GM19351 (cell line): Measurements from ENCODE around the gene ZWILCH.

Experiments used
- ATAC-seq: cut with Tn5 transposase; IDR thresholded peaks from one replicate; pipeline ENCODE4 v1.9.1; 2021; ENCODE audit warnings: mild to moderate bottlenecking, moderate library complexity; ENCODE audit not compliant: unreplicated experiment

Gene ZWILCH

DNA sequence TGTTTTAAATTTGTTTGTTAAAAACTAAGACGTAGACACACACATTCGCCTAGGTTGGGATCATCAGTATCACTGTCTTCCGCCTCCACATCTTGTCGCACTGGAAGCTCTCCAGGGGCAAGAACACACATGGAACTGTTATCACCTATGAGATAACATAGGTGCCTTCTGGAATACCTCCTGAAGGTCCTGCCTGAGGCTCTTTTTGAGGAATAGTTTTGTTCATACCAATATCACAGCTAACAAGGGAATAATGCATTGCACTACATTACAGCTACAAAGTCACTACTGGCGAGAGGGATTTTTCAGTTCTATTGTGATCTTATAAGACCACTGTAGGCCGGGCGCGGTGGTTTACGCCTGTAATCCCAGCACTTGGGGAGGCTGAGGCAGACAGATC is 29.9 kb downstream of the ZWILCH start:
- ATAC-seq = no peak

DNA sequence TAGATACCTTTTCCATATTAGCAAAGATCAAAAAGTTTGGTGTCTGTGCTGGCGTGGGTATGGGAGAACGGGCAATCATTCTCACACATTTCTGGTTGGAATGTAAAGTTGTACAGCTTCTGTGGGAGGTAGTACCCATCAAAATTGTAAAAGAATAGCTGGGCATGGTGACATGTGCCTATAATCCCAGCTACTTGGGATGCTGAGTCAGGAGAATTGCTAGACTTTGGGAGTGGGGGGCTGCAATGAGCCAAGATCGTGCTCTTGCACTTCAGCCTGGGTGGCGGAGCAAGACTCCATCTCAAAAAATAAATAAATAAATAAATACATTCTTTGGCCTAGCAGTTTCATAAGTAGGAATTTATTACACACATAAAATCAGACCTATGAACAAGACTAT is 37.8 kb downstream of the ZWILCH start:
- no peak for ATAC-seq

DNA sequence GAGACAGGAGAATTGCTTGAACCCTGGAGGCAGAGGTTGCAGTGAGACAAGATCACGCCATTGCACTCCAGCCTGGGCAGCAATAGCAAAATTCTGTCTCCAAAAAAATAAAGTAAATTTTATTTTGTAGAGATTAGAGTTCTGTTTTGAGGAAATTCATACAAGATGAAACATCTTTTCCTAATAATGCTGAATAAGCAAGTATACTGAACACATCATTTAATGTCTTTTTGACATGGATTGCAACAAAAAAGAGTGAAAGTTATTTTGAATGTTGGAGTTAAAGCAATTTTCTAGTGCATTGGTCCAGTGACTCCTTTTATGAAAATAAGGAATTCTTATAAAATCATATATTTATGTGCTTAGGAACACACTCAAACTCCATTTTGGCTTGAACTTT is 40.1 kb downstream of the ZWILCH start:
- no peak for ATAC-seq

DNA sequence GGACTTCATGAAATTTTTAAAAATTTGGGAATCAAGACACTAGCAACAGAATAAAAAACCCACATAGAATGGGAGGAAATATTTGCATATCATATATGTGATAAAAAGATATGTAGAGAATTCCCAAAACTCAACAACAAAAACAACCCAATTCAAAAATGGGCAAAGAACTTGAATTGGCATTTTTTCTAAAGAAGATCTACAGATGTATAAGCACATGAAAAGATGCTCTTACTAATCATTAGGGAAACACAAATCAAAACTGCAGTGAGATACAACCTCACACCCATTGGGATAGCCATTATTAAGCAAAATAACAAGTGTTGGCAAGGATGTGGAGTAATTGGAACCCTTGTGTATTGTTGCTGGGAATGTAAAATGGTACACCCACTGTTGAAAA is 50.6 kb downstream of the ZWILCH start:
- no peak for ATAC-seq

DNA sequence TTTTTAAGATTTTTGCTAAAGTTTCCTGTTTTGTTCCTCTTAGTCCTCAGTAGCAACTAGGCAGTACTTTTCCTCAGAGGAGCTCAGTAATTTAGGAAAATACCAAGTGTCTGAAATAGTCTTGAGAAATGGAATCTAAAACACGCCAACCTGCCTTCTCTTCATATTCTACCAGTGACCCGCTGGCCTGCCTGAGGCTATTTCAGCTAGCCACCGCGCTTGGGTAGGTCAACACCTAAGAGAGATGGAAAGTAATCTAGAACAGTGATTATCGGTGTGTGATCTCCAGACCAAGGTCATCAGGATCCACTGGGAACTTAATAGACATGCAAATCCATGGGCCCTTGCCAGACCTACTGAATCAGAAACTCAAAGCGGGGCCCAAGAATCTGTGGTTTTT is 53.1 kb downstream of the ZWILCH start:
- no peak for ATAC-seq

DNA sequence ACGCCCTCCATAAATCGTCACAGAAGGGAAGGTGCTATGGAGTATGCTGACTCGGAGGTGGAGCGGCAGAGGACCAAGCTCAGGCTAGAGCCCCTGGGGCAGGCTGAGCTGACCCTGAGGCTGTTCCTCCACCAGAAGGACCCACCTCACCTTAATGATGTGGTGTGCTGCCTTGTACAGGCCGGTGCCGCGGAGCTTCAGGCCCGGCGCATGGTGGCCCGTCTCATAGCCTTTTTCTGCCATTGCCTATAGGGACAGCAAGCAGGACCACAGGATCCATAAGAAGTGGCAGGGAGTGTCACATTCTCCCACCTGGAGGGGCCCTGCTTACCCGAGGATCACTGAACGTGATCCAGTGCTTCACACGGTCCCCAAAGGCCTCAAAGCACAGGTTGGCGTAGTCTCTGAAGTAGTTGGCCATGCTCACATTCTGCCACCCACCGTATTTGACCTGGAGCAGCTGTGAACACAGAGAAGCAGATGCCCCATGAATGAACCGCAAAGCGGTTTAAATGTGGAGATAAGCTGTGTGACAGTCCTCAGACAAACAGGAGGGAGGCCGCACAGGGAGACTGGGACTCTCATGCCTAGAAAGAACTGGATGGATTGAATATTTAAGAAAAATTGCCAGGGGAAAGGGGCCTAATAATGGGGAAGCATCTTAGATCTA is 55.9 kb downstream of the ZWILCH start:
- no peak for ATAC-seq

DNA sequence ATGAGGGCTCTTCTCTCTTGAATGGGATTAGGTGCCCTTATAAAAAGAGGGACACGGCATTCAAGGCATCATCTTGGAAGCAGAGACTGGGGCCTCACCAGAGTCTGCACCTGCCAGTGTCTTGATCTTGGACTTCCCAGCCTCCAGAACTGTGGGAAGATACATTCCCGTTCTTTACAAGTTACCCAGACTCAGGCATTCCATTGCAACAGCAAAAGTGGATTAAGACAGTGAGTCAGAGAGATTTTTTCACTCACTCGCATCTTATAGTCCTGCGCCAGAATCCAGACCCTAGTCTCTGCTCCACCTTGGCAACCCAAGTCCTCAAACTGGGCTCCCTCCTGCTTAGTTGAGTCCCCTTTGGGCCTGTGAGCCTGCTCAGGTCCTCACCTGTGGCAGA is 58.0 kb downstream of the ZWILCH start:
- no peak for ATAC-seq

DNA sequence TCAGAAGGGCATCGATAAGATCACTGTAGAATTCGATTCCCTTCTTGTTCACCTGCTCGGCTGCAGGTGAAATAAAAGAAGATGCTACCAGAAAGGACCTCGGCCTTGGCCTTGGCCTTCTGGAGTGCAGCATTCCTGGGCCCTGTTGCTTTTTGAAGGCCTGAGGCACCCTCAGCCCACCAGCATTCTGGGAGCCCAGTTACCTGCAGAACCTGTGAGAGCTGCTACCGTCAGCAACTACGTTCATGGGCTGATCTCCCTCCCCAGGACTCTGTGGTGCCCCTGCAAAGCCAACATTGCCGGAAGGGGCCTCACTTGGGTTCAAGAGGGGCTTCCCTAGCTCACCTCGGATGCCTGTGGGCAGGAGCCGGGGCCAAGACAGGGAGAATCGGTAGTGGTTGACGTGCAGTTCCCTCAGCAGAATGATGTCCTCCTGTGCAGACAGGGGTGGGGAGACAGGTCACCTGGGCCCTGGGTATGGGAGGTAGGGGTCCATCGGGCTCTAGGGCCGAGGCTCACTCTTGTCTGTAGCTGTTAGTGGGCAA is 58.5 kb downstream of the ZWILCH start:
- ATAC-seq = no peak

DNA sequence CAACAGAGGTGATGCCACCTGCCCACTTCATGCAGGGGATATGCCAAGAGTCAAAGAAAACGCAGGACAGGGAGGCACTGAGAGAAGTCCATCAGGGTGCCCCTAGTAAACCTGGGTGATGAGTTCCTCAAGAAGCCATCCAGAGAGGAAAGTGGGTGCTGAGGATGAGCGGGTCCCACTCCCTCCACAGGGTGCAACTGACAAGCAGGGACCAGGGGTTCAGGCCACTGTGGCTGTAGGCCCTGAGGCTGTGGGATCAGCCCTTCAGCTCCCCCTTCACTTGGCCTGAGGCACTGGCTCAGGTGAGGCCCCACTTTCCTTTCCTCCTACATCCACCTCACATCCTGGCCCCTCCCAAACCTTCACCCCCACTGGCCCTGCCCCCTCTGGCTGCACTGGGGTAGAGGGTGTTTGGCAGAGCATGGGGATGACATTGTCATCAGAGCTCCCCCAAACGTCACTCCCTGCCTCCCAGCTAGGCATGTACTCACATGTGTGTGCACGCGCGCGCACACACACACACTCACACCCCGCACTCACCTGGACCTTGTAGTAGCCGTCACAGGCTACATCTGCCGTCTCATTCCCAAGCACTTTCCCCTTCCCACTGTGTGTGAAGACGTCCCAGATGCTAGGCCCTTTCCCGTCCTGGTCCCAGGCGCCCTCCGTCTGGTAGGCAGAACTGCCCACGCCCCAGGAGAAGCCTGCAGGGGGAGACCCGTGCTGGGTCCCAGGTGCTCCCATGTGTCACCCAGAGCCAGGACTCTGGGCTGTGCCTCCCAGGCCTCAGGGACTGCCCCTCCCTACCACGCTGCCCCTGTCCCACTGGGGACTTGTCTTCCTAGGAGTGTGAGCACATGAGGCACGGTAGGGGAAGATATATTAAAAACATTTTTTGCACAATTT is 59.3 kb downstream of the ZWILCH start:
- ATAC-seq = no peak

DNA sequence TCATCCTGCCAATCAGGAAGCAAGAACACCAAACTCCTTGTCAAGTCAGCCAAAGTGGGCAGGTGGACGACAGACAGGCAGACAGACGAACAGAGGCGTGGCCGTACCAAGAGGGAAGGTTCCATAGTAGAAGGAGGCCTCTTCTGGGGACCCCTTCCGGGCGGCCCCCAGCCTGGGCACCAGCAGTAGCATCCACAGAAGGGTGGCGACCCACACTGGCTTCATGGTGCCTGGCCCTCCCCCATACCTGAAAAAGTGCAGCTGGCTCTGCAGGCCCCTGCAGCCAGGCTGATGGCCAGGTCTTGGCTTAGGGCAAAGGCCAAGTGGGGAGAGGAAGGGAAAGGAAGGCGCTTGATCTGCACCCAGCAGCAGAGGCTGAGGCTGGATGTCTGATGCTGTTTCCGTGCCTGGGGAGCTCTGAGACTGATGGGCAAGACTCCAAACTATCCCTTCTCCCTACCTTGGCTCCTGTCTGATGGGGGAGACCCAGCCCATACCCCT is 60.1 kb downstream of the ZWILCH start:
- no peak for ATAC-seq

DNA sequence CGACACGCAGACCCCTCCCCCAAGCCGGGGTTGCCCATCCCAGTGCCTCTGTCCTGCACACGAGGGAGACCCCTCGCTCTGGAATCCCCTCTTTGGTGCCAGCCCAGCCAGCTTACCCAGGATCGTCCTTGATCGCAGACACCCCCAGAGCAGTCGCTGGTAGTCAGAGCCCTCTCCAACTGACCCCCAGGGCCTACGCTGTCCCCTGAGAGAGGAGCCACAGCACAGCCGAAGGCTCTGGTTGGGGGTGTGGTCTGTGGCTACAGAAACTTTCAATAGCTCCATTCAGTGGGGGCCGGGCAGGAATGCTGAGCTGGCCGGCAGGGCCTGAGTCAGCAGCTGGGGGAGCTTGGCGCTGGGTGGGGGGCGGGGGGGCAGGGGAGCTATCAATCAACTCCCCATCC is 60.6 kb downstream of the ZWILCH start, which contains the start of gene LCTL:
TSS of gene LCTL (minus strand) at position 258 of the 404 bp plus-strand sequence. CDS start 633 bp downstream, outside the sequence.
- no peak for ATAC-seq

DNA sequence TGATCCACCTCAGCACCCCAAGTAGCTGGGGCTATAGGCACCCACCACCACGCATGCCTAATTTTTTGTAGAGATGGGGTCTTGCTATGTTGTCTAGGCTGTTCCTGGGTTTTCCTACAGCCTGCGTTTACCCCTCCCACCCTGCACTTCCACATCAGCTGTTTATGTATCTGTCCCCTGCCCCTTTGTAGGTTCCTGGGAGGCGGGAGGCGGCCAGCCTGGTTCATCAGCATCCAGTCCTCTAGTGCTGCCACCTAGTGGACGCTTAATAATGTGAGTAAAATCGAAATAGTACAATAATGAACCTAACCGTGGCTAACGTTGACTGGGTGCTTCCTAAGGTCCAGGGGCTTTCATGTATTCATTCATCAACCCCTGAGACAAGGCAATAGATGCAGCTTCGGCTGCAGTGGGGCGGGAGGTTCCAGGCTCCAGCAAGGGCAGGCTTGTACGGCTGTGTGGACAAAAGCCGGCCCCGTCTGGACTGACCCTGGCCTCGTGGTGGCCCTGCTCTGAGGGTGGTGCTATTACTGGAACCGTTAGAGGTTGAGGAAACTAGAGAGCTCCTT is 61.9 kb downstream of the ZWILCH start:
- ATAC-seq = no peak

DNA sequence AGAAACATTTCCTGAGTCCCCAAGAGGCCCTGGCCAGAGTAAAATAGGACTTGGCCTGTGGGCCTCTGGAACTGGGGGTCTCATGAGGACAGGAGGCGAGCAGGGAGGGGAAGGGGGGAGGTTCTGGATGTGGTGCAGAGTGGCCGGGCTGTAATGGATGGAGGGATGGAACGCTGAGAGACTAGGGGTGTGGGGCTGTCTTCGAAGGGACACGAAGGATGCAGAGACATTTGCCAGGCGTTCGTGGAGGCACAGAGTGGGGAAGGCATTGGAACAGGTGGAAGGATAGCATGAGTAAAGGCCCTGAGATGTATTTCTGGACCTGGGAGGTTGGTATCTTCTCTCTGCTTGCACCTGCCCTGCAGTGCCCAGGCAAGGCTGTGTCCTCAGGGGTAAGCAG is 62.8 kb downstream of the ZWILCH start:
- no peak for ATAC-seq

DNA sequence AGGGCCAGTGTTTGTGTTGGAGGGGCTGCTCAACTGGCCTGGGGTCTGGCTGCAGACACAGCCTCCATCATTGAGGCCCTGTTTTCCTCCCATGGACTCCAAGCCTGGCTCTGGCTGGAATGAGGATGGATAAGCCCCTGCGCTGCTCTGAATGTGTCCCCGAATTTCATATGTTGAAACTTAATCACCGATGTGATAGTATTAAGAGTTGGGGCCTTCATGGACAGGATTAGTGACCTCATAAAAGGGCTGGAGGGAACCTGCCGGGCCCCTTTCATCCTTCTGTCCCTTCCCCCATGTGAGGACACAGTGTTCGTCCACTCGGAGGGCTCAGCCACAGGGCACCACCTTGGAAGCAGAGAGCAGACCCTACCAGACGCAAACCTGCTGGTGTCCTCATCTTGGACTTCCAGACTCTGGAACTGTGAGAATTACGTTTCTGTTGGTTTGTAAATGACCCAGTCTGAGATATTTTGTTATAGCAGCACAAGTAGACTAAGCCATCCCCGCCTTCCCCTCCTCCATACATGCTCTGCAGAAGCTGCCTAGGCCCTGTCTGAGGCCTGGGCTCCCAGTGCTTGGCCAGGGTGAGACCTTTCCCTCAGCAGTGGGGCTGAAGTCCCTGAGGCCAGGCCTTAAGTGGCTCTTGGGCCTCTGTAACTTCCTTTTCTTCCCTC is 64.5 kb downstream of the ZWILCH start:
- ATAC-seq = no peak

DNA sequence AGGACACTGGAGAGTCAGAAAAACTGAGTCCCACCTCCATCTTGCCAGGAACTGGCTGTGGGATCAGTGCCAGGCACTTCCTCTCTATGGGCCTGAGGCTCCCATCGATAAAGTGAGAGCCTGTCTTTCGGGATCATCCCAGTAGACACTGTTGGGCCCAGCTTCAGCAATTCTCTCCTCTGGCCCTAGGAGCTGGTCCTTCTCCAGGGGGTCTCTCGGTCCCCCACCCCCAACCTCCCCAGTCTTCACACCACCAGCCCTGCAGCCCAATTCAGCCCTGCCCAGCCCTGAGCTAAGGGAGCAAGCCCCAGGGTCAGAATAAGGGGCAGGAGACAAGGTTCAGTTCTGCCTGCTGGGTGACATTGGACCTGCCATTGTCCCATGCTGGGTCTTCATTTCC is 65.2 kb downstream of the ZWILCH start:
- ATAC-seq = no peak

DNA sequence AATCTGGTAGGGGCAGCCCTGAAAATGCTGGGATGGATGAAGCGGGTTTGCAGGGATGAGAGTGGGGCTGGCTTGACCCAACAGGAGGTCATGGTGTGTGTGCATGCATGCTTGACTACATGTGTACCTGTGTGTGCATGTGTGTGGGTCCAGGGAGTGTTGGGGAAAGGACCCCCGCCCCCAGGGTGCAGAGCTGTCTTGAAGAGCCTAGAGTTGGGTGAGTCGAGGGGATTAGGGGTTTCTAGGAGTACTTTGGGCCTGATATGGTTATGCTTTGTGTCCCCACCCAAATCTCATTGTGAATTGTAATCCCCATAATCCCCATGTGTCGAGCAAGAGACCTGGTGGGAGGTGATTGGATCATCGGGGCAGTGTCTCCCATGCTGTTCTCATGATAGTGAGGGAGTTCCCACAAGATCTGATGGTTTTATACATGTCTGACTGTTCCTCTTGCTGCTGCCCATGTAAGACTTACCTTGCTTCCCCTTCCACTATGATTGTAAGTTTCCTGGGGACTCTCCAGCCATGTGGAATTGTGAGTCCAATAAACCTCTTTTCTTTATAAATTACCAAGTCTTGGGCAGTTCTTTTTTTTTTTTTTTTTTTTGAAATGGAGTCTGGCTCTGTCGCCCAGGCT is 65.8 kb downstream of the ZWILCH start:
- ATAC-seq = no peak

DNA sequence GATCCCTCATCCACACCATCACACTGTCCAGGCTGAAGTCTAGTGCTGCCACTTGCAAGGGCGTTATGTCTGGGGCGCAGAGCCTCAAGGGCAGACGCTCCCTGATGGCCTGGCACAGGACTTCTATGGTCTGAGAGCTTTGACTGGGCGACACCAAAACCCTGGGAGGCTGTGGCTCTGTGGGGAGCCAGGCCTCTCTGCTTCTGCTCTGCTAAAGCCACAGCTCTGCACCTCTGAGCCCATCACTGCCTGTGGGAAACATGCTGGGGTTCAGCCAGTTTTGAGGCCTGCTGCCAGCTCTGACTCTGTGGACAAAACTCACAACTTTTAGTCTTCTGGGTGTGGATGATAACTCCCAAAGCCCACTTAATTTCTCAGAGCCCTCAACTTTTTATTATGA is 67.0 kb downstream of the ZWILCH start:
- ATAC-seq = no peak

DNA sequence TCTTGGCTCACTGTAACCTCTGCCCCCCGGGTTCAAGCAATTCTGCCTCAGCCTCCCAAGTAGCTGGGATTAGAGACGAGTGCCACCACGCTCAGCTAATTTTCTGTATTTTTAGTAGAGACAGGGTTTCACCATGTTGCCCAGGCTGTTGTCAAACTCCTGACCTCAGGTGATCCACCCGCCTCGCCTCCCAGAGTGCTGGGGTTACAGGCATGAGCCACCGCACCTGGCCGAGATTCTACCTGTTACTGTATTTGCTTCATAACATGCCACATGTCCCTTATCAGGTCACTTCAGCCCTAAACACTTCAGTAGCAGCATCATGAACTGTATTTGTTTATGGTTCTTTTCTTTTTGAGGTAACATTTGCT is 68.2 kb downstream of the ZWILCH start:
- ATAC-seq = no peak

DNA sequence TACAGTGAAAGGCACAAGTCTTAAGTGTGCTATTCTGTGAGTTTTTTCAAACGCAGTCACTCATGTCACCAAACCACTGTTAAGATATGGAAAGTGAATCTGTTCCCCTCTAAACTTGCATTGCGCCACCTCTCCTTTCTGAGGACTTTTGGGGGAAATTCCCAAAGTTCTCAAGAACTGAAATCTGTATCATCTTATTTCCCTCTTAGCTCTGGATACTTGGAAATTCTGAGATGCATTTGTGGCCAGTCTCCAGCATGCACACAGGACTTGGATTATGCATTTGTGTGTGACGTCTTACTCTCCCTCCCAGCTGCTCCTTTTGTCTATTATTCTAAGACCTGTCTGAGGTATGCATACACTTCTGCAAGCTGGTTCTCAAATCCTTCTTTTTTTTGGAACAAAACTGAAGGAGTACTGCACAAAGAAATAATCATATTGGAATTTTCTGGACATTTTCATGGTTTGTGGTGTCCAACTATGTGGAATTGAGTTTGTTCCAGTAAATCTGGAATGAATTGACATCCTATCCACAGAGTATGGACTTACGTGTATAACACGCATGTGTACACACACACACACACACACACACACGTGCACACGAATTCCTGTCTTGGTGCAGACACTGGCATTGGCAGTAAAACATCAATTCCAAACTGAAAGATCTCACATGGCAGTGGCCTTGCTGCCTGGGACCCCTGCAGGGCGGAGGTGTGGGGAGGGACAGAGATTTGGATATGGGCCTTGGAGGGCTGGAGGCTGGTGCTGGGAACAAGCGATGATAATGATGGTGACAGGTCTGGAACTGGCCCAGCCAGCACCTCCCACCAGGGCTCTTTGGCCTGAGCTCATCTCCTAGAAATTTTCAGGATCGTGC is 68.8 kb downstream of the ZWILCH start:
- no peak for ATAC-seq

DNA sequence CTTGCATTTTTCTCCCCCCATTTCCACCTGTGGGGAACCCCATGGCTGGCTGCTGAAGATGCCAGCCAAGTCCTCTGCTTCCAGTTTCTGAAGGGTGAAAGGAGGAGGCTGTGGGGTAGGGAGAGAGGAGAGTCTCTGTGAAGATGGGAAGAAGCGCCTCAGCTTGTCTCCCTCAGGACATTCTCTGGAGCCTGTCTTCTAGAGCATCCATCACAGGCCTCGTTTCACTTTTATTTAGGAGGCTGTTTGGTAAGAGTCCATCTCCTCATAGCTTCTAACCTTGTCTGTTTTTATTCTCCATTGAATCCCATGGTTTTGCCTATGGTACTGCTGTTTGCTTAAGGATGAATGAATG is 69.4 kb downstream of the ZWILCH start:
- ATAC-seq = no peak
